ENCODE data around the gene ADORA3.
A peak's percentile ranks its signal among the peaks of the same experiment; 100 is the strongest.

ADORA3 gene

DNA sequence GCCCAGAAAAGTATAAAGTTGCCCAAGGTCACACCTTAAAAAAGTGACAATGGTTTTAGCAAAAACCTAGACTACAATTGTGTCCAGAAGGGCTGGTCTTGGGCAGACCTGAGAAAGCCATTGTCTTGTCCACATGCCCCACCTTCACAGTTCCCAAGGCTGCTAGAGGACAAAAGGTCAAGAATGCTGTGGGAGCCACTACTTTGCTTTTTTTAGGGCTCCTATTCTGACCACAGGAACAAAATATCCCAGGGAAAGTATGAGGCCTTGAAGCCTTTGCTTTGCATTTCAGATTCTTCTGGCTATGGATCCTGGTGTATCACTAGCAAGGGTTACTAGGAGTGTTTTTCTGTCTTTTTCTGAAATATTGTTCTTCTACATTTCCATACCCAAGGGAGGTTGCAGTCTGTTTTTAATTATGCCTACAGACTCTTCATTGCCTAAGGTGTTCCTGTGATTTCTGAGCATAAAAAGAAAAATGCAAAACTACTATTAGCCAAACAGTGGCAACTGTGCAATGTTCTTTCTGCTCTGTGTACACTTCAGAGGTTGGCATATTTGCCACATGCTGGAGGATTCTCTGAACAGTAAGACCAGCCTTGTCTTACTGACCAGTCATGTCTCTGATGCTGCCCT is 18.9 kb downstream of the ADORA3 start:
- no peak overlapping the region for H3K4me3 ChIP-seq (ENCODE audit: low read depth in 1 of 2, low read length in 2 of 2)
- H3K27ac ChIP-seq (ENCODE audit: low read depth, low read length) = no peak overlapping the region

DNA sequence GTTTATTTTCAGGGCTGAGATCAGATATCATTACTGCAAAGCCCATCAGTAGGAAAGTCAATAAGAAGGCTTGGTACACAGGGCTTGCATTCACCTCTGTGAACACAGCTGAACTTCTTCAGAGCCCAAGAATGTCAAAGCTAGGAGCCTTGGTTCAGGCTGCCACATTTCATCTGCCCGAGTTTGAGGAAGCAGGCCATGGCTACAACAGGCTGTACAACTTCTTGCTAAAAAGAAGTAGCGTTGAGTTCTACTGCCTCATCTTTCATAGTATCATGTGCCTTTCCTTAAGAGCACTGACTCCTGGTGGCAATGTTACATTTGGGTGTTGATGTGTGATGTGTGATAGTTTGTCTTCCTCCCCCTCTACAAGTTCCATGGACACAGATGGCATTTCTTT is 19.6 kb downstream of the ADORA3 start:
- H3K27me3 ChIP-seq (ENCODE audit: control insufficient read depth in 1 of 2, insufficient read depth in 2 of 2, low read length in 2 of 2) = no peaks in the 10 kb centered on the region
- no peaks in the 10 kb centered on the region for H3K36me3 ChIP-seq (ENCODE audit: insufficient read depth, low read length)
- no peak overlapping the region for H3K4me3 ChIP-seq (ENCODE audit: low read depth in 1 of 2, low read length in 2 of 2)
- no peak overlapping the region for H3K27ac ChIP-seq (ENCODE audit: low read depth, low read length)
- H3K4me1 ChIP-seq (ENCODE audit: insufficient read depth, low read length) = peaks cover 8% of the 10 kb centered on the region
- H3K9ac ChIP-seq (ENCODE audit: low read length) = no peak overlapping the region
- no peaks in the 10 kb centered on the region for H3K9me3 ChIP-seq (ENCODE audit: low read length)

More for the DNA sequence above, 18.9 kb downstream of the ADORA3 start:
- H3K27me3 ChIP-seq (ENCODE audit: control insufficient read depth in 1 of 2, insufficient read depth in 2 of 2, low read length in 2 of 2) = no peaks in the 10 kb centered on the region
- H3K9me3 ChIP-seq (ENCODE audit: low read length) = no peaks in the 10 kb centered on the region
- peaks cover 8% of the 10 kb centered on the region for H3K4me1 ChIP-seq (ENCODE audit: insufficient read depth, low read length)
- H3K36me3 ChIP-seq (ENCODE audit: insufficient read depth, low read length) = no peaks in the 10 kb centered on the region
- H3K9ac ChIP-seq (ENCODE audit: low read length) = no peak overlapping the region

DNA sequence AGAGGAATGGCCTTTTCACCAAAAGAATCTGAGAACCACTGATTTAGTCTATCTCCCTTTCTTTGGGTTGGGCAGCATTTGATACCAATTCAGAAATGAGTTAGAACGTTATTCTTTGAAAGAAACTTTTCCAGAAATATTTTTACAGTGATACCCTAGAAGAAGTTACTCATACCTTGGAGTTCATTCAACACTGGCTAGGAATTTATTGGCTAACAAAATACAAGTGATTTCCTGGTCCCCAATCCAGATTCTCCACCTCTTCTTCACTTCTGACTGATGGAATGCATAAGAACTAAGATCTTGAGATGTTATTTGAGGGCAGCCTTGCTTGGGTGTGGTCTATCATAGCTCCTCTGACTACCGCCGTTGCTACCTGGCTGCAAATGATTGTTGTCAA is 20.3 kb downstream of the ADORA3 start:
- no peaks in the 10 kb centered on the region for H3K9me3 ChIP-seq (ENCODE audit: low read length)
- no peak overlapping the region for H3K9ac ChIP-seq (ENCODE audit: low read length)
- H3K27me3 ChIP-seq (ENCODE audit: control insufficient read depth in 1 of 2, insufficient read depth in 2 of 2, low read length in 2 of 2) = no peaks in the 10 kb centered on the region
- H3K36me3 ChIP-seq (ENCODE audit: insufficient read depth, low read length) = no peaks in the 10 kb centered on the region
- peaks cover 8% of the 10 kb centered on the region for H3K4me1 ChIP-seq (ENCODE audit: insufficient read depth, low read length)
- H3K4me3 ChIP-seq (ENCODE audit: low read depth in 1 of 2, low read length in 2 of 2) = no peak overlapping the region
- H3K27ac ChIP-seq (ENCODE audit: low read depth, low read length) = no peak overlapping the region

DNA sequence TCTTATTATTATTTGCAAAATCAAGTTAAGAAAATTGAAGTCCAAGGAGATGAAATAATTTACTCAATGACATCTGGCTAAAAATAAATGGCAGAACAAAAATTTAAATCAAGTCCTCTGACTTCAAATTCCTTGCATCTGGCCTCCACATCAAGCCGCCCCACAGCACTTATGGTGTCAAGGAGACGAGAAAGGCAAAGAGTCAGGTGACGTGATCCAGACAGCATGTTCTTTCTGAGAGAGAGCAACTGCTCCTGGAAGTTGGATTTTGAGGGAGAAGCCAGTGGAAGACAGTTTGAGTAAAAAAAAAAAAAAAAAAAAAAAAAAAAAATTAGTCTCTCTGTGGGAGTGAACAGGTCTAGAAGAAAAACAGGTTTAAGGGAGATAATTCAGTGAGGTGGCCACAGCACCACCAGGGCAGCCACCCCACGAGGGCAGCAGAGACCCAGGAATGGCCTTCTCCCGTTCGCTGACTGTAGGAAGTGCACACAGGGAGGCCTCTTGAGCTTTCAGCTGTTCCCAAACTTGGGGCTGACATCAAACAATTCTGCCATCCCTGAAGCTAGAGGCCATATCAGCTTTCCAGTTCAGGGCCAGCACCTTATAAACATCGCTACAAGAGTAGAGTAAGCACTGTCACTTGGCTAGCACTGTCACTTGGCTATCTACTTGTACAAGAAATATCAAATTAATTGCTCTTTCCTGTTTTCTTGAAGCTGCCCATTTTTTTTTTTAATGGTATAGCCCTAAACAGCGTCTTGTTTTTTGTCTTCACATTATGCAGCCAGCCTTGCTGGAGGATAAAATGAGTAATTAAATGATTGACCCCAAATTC is 21.8 kb downstream of the ADORA3 start:
- no peak overlapping the region for H3K4me3 ChIP-seq (ENCODE audit: low read depth in 1 of 2, low read length in 2 of 2)
- no peaks in the 10 kb centered on the region for H3K36me3 ChIP-seq (ENCODE audit: insufficient read depth, low read length)
- no peaks in the 10 kb centered on the region for H3K9me3 ChIP-seq (ENCODE audit: low read length)
- no peak overlapping the region for H3K9ac ChIP-seq (ENCODE audit: low read length)
- H3K27ac ChIP-seq (ENCODE audit: low read depth, low read length) = peak overlapping the region; percentile 16
- no peaks in the 10 kb centered on the region for H3K27me3 ChIP-seq (ENCODE audit: control insufficient read depth in 1 of 2, insufficient read depth in 2 of 2, low read length in 2 of 2)
- H3K4me1 ChIP-seq (ENCODE audit: insufficient read depth, low read length) = peaks cover 8% of the 10 kb centered on the region

- no peak overlapping the region for H3K27ac ChIP-seq (ENCODE audit: low read depth, low read length)
- no peaks in the 10 kb centered on the region for H3K36me3 ChIP-seq (ENCODE audit: insufficient read depth, low read length)
- H3K9ac ChIP-seq (ENCODE audit: low read length) = no peak overlapping the region
- no peak overlapping the region for H3K4me3 ChIP-seq (ENCODE audit: low read depth in 1 of 2, low read length in 2 of 2)
- peaks cover 8% of the 10 kb centered on the region for H3K4me1 ChIP-seq (ENCODE audit: insufficient read depth, low read length)
- no peaks in the 10 kb centered on the region for H3K27me3 ChIP-seq (ENCODE audit: control insufficient read depth in 1 of 2, insufficient read depth in 2 of 2, low read length in 2 of 2)
- no peaks in the 10 kb centered on the region for H3K9me3 ChIP-seq (ENCODE audit: low read length)
These were observed 22.8 kb downstream of the ADORA3 start for GRCh38 chr1:111480674-111481073.

DNA sequence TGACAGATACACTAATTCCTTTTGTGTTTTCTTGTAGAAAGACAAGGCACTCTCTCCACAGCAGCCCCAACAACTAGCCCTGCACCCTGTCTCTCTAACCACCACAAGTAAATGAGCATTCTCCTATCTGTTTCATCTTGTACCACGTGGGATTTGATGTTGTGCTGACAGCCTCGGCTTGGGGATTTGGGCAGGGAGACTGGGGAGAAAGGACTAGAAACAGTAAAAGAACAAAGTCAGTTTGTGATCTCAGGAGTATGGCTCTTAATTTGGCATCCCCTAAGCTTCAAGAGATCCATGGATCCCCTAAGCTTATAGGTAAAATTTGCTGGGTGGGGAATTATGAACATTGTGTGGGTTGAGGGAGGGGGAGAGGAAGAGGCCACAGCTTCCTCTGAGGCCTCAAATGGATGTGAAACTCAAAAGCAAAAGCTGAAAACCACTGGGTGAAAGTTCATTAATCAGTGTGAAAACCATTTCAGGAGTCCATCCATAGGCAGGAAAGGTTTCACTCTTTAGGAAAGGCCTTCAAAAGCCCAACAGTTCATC is 26.6 kb downstream of the ADORA3 start:
- H3K9me3 ChIP-seq (ENCODE audit: low read length) = no peaks in the 10 kb centered on the region
- no peak overlapping the region for H3K27ac ChIP-seq (ENCODE audit: low read depth, low read length)
- H3K4me1 ChIP-seq (ENCODE audit: insufficient read depth, low read length) = peaks cover 2% of the 10 kb centered on the region
- H3K36me3 ChIP-seq (ENCODE audit: insufficient read depth, low read length) = peaks cover under 1% of the 10 kb centered on the region
- no peak overlapping the region for H3K4me3 ChIP-seq (ENCODE audit: low read depth in 1 of 2, low read length in 2 of 2)
- H3K9ac ChIP-seq (ENCODE audit: low read length) = no peak overlapping the region
- H3K27me3 ChIP-seq (ENCODE audit: control insufficient read depth in 1 of 2, insufficient read depth in 2 of 2, low read length in 2 of 2) = no peaks in the 10 kb centered on the region

DNA sequence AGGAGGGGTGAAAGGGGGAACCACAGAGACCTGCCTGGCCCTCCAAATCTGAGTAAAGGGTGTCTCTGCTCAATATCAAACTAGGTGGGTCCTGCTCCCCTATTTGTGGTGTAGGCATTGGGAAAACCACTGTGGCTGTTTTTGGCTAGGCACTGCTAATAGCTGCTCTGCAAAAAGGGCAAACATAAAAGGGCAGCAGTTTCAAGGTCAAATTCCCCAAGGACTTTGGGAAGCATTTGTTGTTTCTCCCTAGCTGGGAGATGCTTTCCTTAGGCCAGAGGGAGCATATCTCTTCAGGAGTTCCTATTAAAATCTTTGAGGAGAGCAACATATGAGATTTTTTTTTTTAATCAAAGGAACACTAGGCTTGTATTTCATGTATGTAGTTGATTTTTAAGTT is 27.2 kb downstream of the ADORA3 start:
- Histone ChIP-seq H3K4me3 (ENCODE audit: low read depth in 1 of 2, low read length in 2 of 2) (no peak overlapping the region), H3K27me3 (ENCODE audit: control insufficient read depth in 1 of 2, insufficient read depth in 2 of 2, low read length in 2 of 2) (no peaks in the 10 kb centered on the region), H3K4me1 (ENCODE audit: insufficient read depth, low read length) (no peaks in the 10 kb centered on the region), H3K36me3 (ENCODE audit: insufficient read depth, low read length) (peaks cover 6% of the 10 kb centered on the region), H3K9me3 (ENCODE audit: low read length) (no peaks in the 10 kb centered on the region), H3K9ac (ENCODE audit: low read length) (no peak overlapping the region), H3K27ac (ENCODE audit: low read depth, low read length) (no peak overlapping the region)

DNA sequence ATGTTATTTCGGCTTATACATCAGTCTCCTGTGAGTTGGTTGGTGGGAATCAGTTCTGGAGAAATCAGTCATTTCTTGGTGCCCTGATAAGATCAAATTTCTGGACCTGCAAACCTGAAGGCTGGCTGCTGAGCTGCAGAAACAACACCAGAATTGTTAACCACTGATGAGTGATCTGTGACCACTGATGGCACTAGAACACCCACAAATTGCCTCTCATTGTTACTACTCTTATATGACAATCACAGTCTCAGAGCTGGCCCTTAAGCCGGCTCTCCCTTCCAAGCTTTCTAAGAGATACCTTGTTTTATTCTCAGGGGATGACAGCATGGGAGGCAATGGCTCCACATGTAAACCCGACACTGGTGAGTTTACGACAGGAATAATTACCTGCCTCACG is 27.7 kb downstream of the ADORA3 start:
- Histone ChIP-seq H3K4me3 (ENCODE audit: low read depth in 1 of 2, low read length in 2 of 2) (no peak overlapping the region), H3K27me3 (ENCODE audit: control insufficient read depth in 1 of 2, insufficient read depth in 2 of 2, low read length in 2 of 2) (no peaks in the 10 kb centered on the region), H3K9ac (ENCODE audit: low read length) (no peak overlapping the region), H3K36me3 (ENCODE audit: insufficient read depth, low read length) (peaks cover 11% of the 10 kb centered on the region), H3K9me3 (ENCODE audit: low read length) (no peaks in the 10 kb centered on the region), H3K27ac (ENCODE audit: low read depth, low read length) (no peak overlapping the region), H3K4me1 (ENCODE audit: insufficient read depth, low read length) (no peaks in the 10 kb centered on the region)

DNA sequence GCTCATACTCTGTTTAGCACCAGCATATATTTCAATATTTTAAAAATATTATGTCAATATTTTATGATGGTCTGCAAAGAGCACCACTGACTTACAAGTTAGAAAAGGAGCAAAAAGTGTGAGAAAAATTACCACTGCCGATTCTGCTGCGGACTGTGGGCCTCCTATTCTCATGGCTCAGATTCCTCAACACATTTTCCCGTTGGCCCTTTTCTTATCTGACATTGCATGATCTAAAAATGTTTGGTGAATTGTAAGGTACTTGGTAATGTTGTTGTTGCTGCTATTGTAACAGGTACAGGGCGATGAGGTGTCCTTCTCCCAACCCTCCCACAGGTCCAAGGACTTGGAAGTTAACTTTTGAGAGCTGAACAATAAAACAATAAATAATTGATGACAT is 28.9 kb downstream of the ADORA3 start:
- Histone ChIP-seq H3K4me1 (ENCODE audit: insufficient read depth, low read length) (no peaks in the 10 kb centered on the region), H3K36me3 (ENCODE audit: insufficient read depth, low read length) (peaks cover 14% of the 10 kb centered on the region), H3K27me3 (ENCODE audit: control insufficient read depth in 1 of 2, insufficient read depth in 2 of 2, low read length in 2 of 2) (no peaks in the 10 kb centered on the region), H3K4me3 (ENCODE audit: low read depth in 1 of 2, low read length in 2 of 2) (no peak overlapping the region), H3K9me3 (ENCODE audit: low read length) (no peaks in the 10 kb centered on the region), H3K9ac (ENCODE audit: low read length) (no peak overlapping the region), H3K27ac (ENCODE audit: low read depth, low read length) (no peak overlapping the region)

DNA sequence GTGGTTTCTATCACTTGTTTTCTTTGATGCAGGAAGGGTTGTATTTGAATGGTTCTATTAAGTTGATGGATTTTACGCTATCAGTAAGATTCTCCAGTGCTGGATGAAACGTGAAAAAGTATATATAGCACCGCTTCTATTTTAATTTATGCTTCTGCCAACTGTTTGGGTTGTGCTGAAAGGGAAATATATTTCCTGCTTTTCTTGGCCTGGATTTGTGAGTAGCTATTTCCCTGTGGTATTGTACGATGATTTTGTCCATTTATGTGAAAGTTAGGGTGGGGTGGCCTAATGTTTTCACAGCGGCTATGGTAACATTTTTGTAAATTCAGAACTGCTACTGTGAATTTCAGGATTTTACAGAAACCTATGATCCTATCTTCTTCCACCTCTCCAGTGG is 29.3 kb downstream of the ADORA3 start:
- Histone ChIP-seq H3K4me1 (ENCODE audit: insufficient read depth, low read length) (no peaks in the 10 kb centered on the region), H3K9me3 (ENCODE audit: low read length) (no peaks in the 10 kb centered on the region), H3K27me3 (ENCODE audit: control insufficient read depth in 1 of 2, insufficient read depth in 2 of 2, low read length in 2 of 2) (no peaks in the 10 kb centered on the region), H3K27ac (ENCODE audit: low read depth, low read length) (no peak overlapping the region), H3K4me3 (ENCODE audit: low read depth in 1 of 2, low read length in 2 of 2) (no peak overlapping the region), H3K36me3 (ENCODE audit: insufficient read depth, low read length) (peaks cover 15% of the 10 kb centered on the region), H3K9ac (ENCODE audit: low read length) (no peak overlapping the region)

DNA sequence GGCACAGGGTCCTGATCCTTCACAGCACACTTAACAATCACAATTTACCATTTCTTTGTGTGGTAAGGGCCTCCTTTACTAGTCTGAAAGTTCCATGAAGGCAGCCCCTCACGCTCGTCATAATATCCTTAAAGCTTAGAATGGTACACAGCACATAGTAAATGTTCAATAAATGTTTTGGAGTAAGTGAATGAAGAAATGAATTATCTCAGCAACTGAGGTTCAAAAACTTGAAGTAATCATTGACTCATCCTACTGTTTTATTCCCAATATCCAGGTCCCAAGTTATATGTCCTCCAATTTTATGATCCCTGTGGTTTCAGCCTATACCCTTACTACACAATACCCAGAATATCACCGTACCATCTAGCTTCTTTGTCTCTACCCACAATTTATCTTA is 31.9 kb downstream of the ADORA3 start:
- no peak overlapping the region for H3K27ac ChIP-seq (ENCODE audit: low read depth, low read length)
- no peak overlapping the region for H3K4me3 ChIP-seq (ENCODE audit: low read depth in 1 of 2, low read length in 2 of 2)

More for the DNA sequence above, 31.9 kb downstream of the ADORA3 start:
- H3K9ac ChIP-seq (ENCODE audit: low read length) = no peak overlapping the region
- no peaks in the 10 kb centered on the region for H3K27me3 ChIP-seq (ENCODE audit: control insufficient read depth in 1 of 2, insufficient read depth in 2 of 2, low read length in 2 of 2)
- H3K36me3 ChIP-seq (ENCODE audit: insufficient read depth, low read length) = peaks cover 28% of the 10 kb centered on the region
- no peaks in the 10 kb centered on the region for H3K9me3 ChIP-seq (ENCODE audit: low read length)
- H3K4me1 ChIP-seq (ENCODE audit: insufficient read depth, low read length) = no peaks in the 10 kb centered on the region
